Transverse colon (tissue), 4 donors: ENCODE data around the gene TBL1X. TPM values are rescaled to one million over a fixed set of nuclear protein-coding genes. Genes with fewer than 3 reads are reported as not detected.
"Not testable (repeated sequence)": the region's sequence is repeated elsewhere in the genome, so short reads cannot be mapped to it uniquely, and the experiment has no call there.

Source experiments
- DNase-seq: peaks from one replicate; pipeline ENCODE4 v3.0.0-alpha.2; 2019
- H3K27ac ChIP-seq, 4 donors: fragments of 200-600 bp; sonication (generic); 2 replicates each; pipeline ENCODE4 v1.5.1; 2016 to 2018; ENCODE audit warnings: inconsistent platforms in 4 of 4
- H3K27me3 ChIP-seq: fragments of 200-600 bp; sonication (generic); 2 replicates; pipeline ENCODE4 v1.5.1; 2017; ENCODE audit warnings: inconsistent platforms
- H3K36me3 ChIP-seq, 4 donors: fragments of 200-600 bp; sonication (generic); 2 replicates each; pipeline ENCODE4 v1.5.1; 2017 to 2019; ENCODE audit warnings: inconsistent platforms in 4 of 4
- H3K4me1 ChIP-seq, 4 donors: fragments of 200-600 bp; sonication (generic); 2 replicates each; pipeline ENCODE4 v1.5.1; 2017 to 2020; ENCODE audit warnings: inconsistent platforms in 4 of 4
- H3K4me3 ChIP-seq, 4 donors: fragments of 200-600 bp; sonication (generic); 1 replicate in 1 of 4; 2 replicates in 3 of 4; pipeline versions ENCODE4 v1.5.1 to v1.6.1; 2017 to 2019; ENCODE audit warnings: inconsistent platforms in 4 of 4
- H3K9me3 ChIP-seq, 2 donors: fragments of 200-600 bp; sonication (generic); 2 replicates each; pipeline ENCODE4 v1.5.1; 2017 to 2019; ENCODE audit warnings: inconsistent platforms in 2 of 2
- CTCF ChIP-seq, 5 experiments: fragments of 200-600 bp in 3 of 5; fragments of 450-650 bp in 2 of 5; sonication (generic) in 3 of 5; IDR thresholded peaks; 1 replicate in 2 of 5; 2 replicates in 3 of 5; pipeline ENCODE4 v1.5.1; 2016 to 2017; ENCODE audit warnings: antibody characterized with exemption in 5 of 5, inconsistent platforms in 3 of 5, mild to moderate bottlenecking in 2 of 5, moderate library complexity in 1 of 5
- EP300 ChIP-seq: sonication (generic); formaldehyde crosslinking; IDR thresholded peaks from one replicate; pipeline ENCODE4 v1.6.1; 2017; ENCODE audit warnings: antibody characterized with exemption, low read depth
- POLR2A ChIP-seq: fragments of 450-650 bp; IDR thresholded peaks from one replicate; pipeline ENCODE4 v1.6.1; 2016; ENCODE audit warnings: antibody characterized with exemption, mild to moderate bottlenecking, moderate library complexity
- POLR2AphosphoS5 ChIP-seq, 3 donors: sonication (generic); formaldehyde crosslinking; IDR thresholded peaks; one replicate each; pipeline ENCODE4 v1.6.1; 2016; ENCODE audit warnings: antibody characterized with exemption in 3 of 3
- WGBS, 2 donors: methylation state at CpG; one replicate each; pipeline ENCODE4 v1.1.5; 2018; ENCODE audit warnings: low coverage in 1 of 2; 5-methylcytosine and 5-hydroxymethylcytosine counted together
- in situ Hi-C, 4 donors: fragments of 200-750 bp; cut with MboI; loops; one replicate each; pipeline versions ENCODE4 v1.15.0 to v1.15.1; 2017; ENCODE audit warnings: low sequenced_read_pairs in 3 of 4, low pct_ligation_motif_present in 1 of 4, low pct_unique_long_range_greater_than_20kb in 1 of 4
- intact Hi-C: fragments of 100-400 bp; cut with DNase I; formaldehyde crosslinking; loops from one replicate; pipeline ENCODE4 v1.15.1; 2023; ENCODE audit warnings: low total_unique reads
- total RNA-seq, 4 donors: library from RNA; depleted of rRNA; stranded (reverse); fragments of >200 nt; gene quantifications; one replicate each; pipeline ENCODE4 v1.1.0, GENCODE V29; 2016

TBL1X gene
- total RNA-seq, 4 donors from 2014 or later = 3.4 to 16.8 (median 13.0) TPM

- H3K4me1 ChIP-seq = no peaks in the 10 kb centered on the region
- 47% methylated on average over 2 of the region's 2 CpGs; no CpG with 5 or more reads in 1 of the 2 donors for WGBS, 2 donors
- H3K27me3 ChIP-seq = no peaks in the 10 kb centered on the region
- intact Hi-C loops (no loop called here), in situ Hi-C loops (loop anchor here in 2 of 4 donors (25.0 kb wide), 2 partner anchors 136 to 214 kb away; no protein-coding TSS in a partner anchor)
- no peaks in the 10 kb centered on the region for H3K36me3 ChIP-seq
- no peaks in the 10 kb centered on the region for H3K9me3 ChIP-seq
- no peak for TF ChIP-seq CTCF (IDR thresholded peaks at IDR 0.05)
- no peak for TF ChIP-seq POLR2AphosphoS5 (IDR thresholded peaks at IDR 0.05)
- no peak for TF ChIP-seq EP300
- no peak for TF ChIP-seq POLR2A
- no peak overlapping the region for H3K4me3 ChIP-seq
- H3K27ac ChIP-seq = no peak overlapping the region
- DNase-seq = no peak
These were observed 8.8 kb downstream of the TBL1X start for GRCh38 chrX:9473708-9474107.

GRCh38 chrX:9475417-9475816 lies 10.6 kb downstream of the TBL1X start:
- DNase-seq, H3K4me3 ChIP-seq, H3K4me1 ChIP-seq, intact Hi-C loops, H3K27ac ChIP-seq, in situ Hi-C loops, H3K36me3 ChIP-seq, H3K9me3 ChIP-seq, H3K27me3 ChIP-seq: not testable (repeated sequence)
- WGBS, 2 donors = 81% methylated on average over 4 of the region's 4 CpGs; no CpG with 5 or more reads in 1 of the 2 donors

- Histone ChIP-seq H3K27me3 (no peaks in the 10 kb centered on the region), H3K4me3 (no peak overlapping the region), H3K4me1 (no peaks in the 10 kb centered on the region), H3K9me3 (no peaks in the 10 kb centered on the region), H3K36me3 (no peaks in the 10 kb centered on the region), H3K27ac (no peak overlapping the region)
- TF ChIP-seq POLR2A (no peak), EP300 (no peak), CTCF (IDR thresholded peaks at IDR 0.05) (no peak), POLR2AphosphoS5 (IDR thresholded peaks at IDR 0.05) (no peak)
- WGBS, 2 donors = 91% methylated on average over 1 of the region's 1 CpG; no CpG with 5 or more reads in 1 of the 2 donors
- in situ Hi-C loops = no loop called here
- intact Hi-C loops = no loop called here
- no peak for DNase-seq
These were observed 11.1 kb downstream of the TBL1X start for GRCh38 chrX:9475984-9476383.

- intact Hi-C loops = no loop called here
These were observed 12.1 kb downstream of the TBL1X start for GRCh38 chrX:9476810-9477575.

More at GRCh38 chrX:9476810-9477575, 12.1 kb downstream of the TBL1X start:
- WGBS, 2 donors = 74 to 100% methylated on average over 1 to 3 of the region's 3 CpGs
- H3K27me3 ChIP-seq = no peaks in the 10 kb centered on the region
- H3K27ac ChIP-seq = no peak overlapping the region
- no peaks in the 10 kb centered on the region for H3K36me3 ChIP-seq
- DNase-seq = no peak
- no peak for TF ChIP-seq POLR2A
- no peak for TF ChIP-seq CTCF (IDR thresholded peaks at IDR 0.05)
- TF ChIP-seq EP300 = no peak
- TF ChIP-seq POLR2AphosphoS5 (IDR thresholded peaks at IDR 0.05) = no peak
- in situ Hi-C loops = no loop called here
- H3K4me1 ChIP-seq = no peaks in the 10 kb centered on the region
- H3K4me3 ChIP-seq = no peak overlapping the region
- H3K9me3 ChIP-seq = no peaks in the 10 kb centered on the region
